Stimulated activated CD4-positive, alpha-beta T cell treated with anti-CD3 and anti-CD28 coated beads, TNF-alpha, amount 100 ng/mL, for 24 hours (primary cell): Measurements from ENCODE around the gene PLAAT3.
"Not testable (repeated sequence)": the region's sequence is repeated elsewhere in the genome, so short reads cannot be mapped to it uniquely, and the experiment has no call there.

Experiments used
- DNase-seq, 3 experiments: peaks; one replicate each; pipeline ENCODE4 v3.0.0-alpha.2; 2020; ENCODE audit warnings: low read depth in 3 of 3

Gene PLAAT3

DNA sequence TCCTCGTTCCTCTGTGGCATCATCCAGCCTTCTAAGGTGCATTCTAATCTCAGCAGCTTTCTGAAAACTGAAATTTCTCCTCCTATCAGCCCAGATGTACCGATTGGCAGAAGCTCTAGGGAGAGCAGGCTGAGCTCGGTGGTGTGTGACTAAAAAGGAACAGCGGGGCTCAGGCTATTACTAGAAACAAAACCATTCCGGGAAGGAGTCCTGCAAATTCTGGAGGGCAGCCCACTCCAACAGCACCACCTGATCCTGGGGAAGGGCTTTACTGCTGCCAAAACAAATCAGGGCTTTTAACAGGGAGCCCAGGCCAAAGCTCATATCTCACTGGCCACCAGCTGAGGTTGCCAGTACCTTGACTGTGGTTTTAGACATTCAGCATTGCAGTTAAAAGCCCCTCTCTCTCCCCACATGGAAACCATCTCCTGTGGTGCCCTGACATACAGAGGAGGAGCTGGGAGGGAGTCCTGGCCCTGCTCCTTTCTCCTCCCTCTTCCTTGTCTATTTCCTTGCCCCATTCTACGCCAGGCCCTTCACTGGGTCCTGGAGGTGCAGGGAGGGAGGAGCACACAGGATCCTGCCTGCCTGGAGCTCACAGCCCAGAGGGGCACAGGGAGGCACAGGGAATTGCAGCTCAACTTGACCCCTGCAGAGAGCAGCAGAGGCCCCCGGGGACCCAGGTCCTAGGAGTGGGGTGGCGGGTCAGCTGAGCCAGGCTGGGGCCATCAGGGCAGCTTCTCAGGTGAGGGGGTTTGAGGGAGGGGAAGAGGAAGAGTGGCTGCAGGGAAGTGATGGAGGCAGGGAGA is 76.7 kb downstream of the PLAAT3 start:
- DNase-seq: no peak

DNA sequence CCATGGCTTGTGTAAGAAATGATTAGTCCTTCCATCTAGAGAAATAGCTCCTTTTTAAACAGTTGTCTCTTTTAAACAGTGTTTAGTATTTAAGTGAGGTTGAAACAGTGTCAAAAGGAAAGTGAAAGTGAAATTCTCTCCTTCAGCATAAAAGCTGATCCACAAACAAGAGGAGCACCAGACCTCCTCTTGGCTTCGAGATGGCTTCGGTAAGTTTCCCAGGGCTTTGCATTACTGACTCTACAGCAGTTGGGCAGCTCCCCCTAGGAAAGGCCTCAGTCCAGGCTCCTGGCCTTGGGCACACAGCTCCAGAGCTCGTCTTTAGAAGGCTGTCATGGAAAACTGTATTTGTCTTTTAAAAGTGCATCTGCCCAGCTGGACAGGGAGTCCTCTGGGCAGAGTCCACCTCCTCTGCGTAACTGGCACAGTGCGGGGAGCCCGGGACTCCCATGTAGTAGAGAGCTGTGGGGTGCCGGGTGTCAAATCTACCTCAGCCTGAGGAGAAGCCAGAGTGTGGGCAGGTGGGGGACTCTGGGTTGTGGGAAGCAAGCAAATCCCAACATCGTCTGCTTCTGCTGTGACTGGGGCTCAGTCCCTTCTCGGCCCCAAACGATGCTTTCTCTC is 77.5 kb downstream of the PLAAT3 start, which contains the start of gene PLAAT4:
Gene PLAAT4 (plus strand): TSS at position 140 of the 624 bp plus-strand sequence. CDS start 61 bp downstream, at position 201.
- no peak for DNase-seq

DNA sequence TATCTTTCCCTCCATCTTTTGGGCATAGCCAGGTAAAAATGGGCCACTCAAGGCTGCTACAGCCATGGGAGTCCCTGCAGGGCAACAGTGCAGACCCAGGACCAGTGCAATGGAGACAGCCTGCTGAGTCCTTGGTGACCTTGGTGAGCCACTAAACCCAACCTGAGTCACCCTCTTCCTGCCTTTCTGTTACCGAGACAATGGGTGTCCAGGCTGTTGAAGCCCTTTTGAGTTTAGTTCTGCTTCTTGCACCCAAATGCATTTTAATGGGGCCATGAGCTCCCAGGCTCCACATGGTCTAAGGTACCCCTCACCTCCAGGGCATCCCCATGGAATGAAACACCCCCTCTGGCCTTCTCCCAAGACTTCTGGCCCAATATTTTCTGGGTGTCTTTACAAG is 78.5 kb downstream of the PLAAT3 start:
- DNase-seq: no peak

DNA sequence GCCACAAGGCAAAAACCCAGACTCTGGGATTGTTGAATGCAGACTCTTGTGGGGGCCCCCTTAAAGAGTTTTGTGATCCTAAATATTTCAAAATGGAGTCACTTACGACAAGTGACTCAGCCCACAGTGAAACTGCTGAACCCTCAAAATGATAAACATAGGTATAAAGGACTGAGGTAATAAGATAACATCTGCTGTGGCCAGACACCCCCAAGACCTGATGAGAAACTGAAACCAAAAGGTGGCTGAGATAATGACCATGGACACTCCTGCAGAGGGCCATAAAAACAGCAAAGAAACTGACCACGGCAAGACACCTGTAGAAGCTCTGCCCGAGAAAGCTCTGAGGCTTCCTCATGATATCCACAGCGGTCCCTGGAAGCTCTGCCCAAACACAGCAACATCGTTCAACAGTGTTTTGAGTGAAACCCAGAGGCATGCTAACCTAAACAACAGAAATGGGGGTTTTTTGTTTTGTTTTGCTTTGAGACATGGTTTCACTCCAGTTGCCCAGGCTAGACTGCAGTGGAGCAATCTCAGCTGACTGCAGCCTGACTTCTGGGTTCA is 79.3 kb downstream of the PLAAT3 start:
- DNase-seq: no peak

DNA sequence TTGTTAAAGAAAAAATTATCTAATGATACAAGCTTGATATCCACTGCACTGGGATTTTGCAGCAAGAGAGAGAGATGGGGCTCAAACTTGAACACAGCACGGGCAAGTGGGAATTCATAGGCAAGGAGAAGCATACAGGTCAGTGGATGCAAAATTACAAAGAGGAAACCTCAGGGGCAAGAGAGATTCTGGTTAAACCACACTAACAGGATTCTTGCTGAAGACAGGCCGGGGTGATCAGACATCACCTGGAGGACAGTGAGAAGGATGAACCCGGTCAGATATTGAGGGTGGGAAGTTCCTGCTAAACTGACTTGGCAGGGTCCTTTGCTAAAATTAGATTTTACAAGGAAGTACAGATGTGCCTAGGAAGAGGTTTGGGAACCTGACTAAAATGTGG is 80.2 kb downstream of the PLAAT3 start:
- DNase-seq: no peak

DNA sequence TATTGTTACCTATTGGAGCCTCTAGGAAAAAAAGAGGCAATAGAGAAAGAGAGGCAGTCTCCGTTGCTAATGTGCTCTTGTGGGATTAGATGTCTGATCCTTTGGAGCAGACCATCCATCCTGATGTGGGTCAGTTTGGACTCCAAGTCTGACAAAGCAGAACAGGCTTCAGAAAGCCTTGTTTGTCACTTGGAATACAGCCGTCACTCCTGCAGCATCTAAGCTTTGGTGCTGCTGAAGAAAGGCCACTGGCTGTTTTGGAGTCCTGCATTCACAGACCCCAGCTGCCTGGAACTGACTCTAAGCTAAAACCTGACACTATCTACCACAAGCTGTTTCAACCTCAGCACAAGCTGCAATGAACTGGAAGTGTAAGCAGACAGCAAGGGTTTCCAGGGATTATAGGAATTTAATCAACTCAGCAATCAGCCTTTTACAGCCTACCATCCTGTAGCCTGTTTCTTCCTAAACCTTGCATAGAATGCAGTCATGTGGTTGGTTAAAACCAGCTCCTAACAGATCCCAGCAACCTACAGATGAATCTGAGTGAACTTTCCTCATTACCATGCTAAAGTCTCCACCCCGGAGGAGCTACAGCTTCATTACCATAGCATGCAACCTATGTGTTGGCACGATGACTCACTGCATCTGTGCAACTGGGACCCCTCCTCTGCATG is 81.3 kb downstream of the PLAAT3 start:
- no peak for DNase-seq

DNA sequence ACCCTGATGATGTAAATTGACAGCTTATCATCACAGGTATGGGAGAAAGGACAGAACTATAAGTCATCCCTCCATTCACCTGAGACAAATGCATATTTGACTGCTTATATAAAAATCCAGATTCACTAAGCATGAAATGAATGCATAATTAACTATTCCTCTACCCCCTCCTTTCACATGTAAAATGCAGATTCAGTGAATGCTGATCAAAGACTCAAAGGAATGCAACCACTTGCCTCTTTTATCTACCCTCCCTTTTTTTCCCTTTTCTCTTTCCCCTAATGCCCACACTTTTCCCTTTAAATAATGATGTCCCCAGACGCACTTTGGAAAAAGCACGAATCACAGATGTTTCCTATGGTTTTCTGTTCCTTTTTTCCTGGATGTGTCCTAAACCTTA is 82.1 kb downstream of the PLAAT3 start:
- no peak for DNase-seq

DNA sequence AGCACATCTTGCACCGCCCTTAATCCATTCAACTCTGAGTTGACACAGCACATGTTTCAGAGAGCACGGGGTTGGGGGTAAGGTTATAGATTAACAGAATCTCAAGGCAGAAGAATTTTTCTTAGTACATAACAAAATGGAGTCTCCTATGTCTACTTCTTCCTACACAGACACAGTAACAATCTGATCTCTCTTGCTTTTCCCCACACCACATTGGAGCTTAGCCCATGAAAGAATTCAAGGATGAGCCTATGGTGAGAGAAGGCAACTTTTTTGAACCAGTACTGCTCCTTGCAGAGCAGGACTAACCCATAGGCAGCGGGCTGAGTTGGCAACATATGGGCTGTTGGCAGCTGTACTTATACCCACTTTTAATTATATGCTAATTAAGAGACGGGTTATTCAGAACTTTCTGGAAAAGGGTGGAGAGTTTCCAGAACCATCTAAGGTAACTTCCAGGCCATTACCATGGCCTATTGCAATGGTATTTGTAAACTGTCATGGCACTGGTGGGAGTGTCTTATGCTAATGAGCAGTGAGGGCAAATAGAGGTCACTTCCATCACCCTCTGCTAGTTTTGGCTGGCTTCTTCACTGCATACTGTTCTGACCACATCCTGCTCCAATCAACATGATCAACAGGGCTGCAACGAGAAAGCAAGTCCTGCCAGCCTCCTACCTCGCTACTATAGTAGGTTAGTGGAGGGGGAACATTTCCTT is 83.0 kb downstream of the PLAAT3 start:
- peak in 1 of 3 experiments; percentile 33 for DNase-seq

DNA sequence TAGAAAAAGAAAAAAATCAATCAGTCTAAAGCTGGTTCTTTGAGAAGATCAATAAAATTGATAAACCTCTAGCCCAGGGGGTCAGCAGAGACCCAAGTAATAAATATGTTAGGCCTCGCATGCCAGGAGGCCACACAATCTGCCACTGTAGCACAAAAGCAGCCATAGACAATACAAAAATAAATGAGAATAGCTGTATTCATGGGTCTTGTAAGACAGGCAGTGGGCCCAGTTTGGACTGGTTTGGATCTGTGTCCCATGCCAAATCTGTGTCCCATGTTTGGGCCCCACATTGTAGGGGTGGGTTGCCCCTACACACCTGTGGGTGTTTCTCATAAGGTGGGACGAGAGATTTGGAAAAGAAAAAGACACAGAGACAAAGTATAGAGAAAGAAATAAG is 84.2 kb downstream of the PLAAT3 start:
- no peak for DNase-seq

DNA sequence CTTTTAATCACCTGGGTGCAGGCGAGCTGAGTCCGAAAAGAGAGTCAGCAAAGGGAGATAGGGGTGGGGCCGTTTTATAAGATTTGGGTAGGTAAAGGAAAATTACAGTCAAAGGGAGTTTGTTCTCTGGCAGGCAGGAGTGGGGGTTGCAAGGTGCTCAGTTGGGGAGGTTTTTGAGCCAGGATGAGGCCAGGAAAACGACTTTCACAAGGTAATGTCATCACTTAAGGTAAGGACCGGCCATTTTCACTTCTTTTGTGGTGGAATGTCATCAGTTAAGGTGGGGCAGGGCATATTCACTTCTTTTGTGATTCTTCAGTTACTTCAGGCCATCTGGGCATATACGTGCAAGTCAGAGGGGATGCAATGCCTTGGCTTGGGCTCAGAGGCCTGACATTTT is 84.9 kb downstream of the PLAAT3 start:
- DNase-seq: not testable (repeated sequence)

DNA sequence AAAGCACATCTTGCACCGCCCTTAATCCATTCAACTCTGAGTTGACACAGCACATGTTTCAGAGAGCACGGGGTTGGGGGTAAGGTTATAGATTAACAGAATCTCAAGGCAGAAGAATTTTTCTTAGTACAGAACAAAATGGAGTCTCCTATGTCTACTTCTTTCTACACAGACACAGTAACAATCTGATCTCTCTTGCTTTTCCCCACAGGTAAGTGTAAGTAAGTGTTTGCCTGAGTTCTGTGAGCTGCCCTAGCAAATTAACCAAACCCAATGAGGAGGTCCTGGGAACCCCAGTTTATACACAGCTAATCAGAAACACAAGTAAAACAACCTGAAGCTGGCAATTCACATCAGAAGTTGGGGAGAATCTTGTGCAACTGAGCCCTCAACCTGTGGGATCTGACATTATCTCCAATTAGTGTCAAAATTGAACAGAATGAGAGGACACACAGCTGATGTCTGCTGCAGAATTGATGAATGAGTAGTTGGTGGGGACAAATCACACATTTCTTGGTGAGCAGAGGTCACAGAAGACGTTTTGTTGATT is 85.4 kb downstream of the PLAAT3 start:
- DNase-seq: not testable (repeated sequence)

DNA sequence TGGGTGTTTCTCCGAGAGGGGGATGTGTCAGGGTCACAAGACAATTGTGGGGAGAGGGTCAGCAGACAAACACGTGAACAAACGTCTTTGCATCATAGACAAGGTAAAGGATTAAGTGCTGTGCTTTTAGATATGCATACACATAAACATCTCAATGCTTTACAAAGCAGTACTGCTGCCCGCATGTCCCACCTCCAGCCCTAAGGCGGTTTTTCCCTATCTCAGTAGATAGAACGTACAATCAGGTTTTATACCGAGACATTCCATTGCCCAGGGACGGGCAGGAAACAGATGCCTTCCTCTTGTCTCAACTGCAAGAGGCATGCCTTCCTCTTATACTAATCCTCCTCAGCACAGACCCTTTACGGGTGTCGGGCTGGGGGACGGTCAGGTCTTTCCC is 86.1 kb downstream of the PLAAT3 start:
- DNase-seq: not testable (repeated sequence)

DNA sequence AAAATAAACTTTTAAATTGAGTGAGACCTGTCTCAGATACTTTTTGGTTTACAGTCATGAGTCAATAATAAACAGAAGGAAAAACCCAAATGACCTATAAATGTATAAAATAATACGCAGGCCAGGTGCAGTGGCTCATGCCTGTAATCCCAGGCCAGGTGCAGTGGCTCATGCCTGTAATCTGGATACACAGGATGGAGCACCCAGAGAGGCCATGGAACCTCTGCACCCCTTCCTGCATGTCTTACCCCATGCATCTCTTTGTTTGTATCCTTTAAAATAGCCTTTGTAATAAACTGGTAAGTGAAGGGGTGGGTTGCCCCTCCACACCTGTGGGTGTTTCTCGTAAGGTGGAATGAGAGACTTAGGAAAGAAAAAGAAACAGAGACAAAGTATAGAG is 86.6 kb downstream of the PLAAT3 start:
- no peak for DNase-seq
